Ovary (tissue), 9 donors: ENCODE results near the gene PMP22. TPM values are rescaled to one million over a fixed set of nuclear protein-coding genes. Genes with fewer than 3 reads are reported as not detected.

ENCODE experiments used
- DNase-seq, 5 donors: peaks; one replicate each; pipeline ENCODE4 v3.0.0-alpha.2; 2019 to 2020
- H3K27ac ChIP-seq, 2 donors: fragments of 200-600 bp; one replicate each; pipeline versions ENCODE4 v1.5.1 to v1.8.0; 2019 to 2022
- H3K27me3 ChIP-seq: fragments of 200-600 bp; one replicate; pipeline ENCODE4 v1.8.0; 2022
- H3K36me3 ChIP-seq: fragments of 200-600 bp; sonication (generic); one replicate; pipeline ENCODE4 v1.5.1; 2019
- H3K4me1 ChIP-seq: one replicate; pipeline ENCODE4 v1.8.1; 2013; ENCODE audit warnings: mild to moderate bottlenecking, moderate library complexity; ENCODE audit not compliant: insufficient read depth
- H3K4me3 ChIP-seq: fragments of 200-600 bp; sonication (generic); one replicate; pipeline ENCODE4 v1.5.1; 2017
- H3K9me3 ChIP-seq, 2 donors: fragments of 200-600 bp in 1 of 2; sonication (generic) in 1 of 2; one replicate each; pipeline versions ENCODE4 v1.5.1 to v1.8.1; 2013 to 2019; ENCODE audit warnings: mild to moderate bottlenecking in 1 of 2, moderate library complexity in 1 of 2
- EP300 ChIP-seq: sonication (generic); formaldehyde crosslinking; IDR thresholded peaks from one replicate; pipeline ENCODE4 v1.6.1; 2017; ENCODE audit warnings: antibody characterized with exemption
- POLR2A ChIP-seq: fragments of 450-650 bp; IDR thresholded peaks from one replicate; pipeline ENCODE4 v1.6.1; 2017; ENCODE audit warnings: antibody characterized with exemption, mild to moderate bottlenecking, moderate library complexity
- WGBS, 3 donors: extraction: QIAGEN DNeasy Blood & Tissue Kit in 1 of 3; methylation state at CpG; one replicate each; pipeline versions ENCODE4 v1.1.5 to v1.1.7; 2013 to 2017; 5-methylcytosine and 5-hydroxymethylcytosine counted together
- intact Hi-C, 4 donors: fragments of 100-400 bp; cut with DNase I; formaldehyde crosslinking; loops; one replicate each; pipeline versions ENCODE4 v1.11.0 to v1.15.1; 2022 to 2023
- polyA plus RNA-seq, 2 donors: library from polyadenylated mRNA; stranded (reverse); fragments of 200-250 nt in 1 of 2; fragments of 350-450 nt in 1 of 2; fragmentation: Illumina TruSeq in 1 of 2; extraction: RNeasy Lipid Tissue Mini Kit (QIAGEN cat#74804) in 1 of 2; gene quantifications; one replicate each; pipeline ENCODE4 v1.2.3, GENCODE V29; 2013 to 2014
- total RNA-seq, 7 donors: library from RNA; depleted of rRNA in 2 of 7; stranded (reverse); fragments of >200 nt in 2 of 7; fragmentation: NEBNext Ultra II Directional in 3 of 7; extraction: Animal tissue kit (Norgen Biotek cat#: 25700) in 3 of 7; gene quantifications; one replicate each; pipeline versions ENCODE4 v1.1.0 to v1.2.4, GENCODE V29; 2016 to 2023
- TF ChIP-seq, protein P1 (sequence below), 3 donors: fragments of 450-650 bp in 2 of 3; fragments of 200-600 bp in 1 of 3; IDR thresholded peaks; one replicate each; pipeline versions ENCODE4 v1.5.1 to v1.8.0; 2016 to 2022; ENCODE audit warnings: antibody characterized with exemption in 3 of 3, mild to moderate bottlenecking in 1 of 3
- donor health status: DM: no; HTN: no; CAD: no; lungs with moderate emphysema.
- donor health status: DM: no; HTN: no; CAD: no.
- donor health status: Bipolar disorder and iron deficiency.
- donor health status: DM: yes; HTN: yes; CAD: no.
- donor health status: DM: no; HTN: no; CAD: no.
- donor health status: DM: yes; HTN: yes; CAD: no.

Gene PMP22
- total and polyA plus RNA-seq, 9 donors, result 48.3 to 251 (median 112) TPM

DNA sequence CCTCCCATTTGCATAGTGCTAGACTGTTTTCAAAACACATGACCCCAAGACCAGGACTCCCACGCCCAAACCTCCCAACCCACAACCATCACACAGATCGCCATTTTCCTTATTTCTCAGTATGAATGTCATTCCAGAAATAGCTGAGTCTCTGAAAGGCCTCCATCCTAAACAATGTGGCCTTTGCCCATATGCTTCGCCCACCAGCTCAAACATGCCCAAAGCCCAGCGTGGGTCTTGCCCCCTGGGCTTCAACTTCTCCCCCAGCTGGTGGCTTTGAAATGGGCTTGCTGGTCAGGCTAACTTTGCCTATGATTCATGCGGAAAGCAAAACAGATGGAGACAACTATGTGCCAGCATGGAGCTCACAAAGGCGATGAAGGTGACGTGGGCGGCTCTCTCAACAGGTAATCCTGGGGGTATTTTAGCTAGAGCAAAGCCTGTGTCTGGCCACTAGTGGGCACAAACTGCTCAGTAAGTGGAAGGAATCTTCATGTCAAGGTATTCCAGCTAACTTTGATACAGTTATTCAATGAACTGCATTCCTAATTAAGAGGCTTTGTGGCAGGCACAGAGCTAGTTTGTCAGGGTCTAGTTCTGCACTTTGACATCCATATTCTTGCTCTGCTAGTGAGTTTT is 17.1 kb downstream of the PMP22 start:
- no peaks in the 10 kb centered on the region for H3K9me3 ChIP-seq
- intact Hi-C loops, result no loop called here
- H3K27ac ChIP-seq, result peak overlapping the region in 1 of 2 donors; percentile 40
- no peak for TF ChIP-seq POLR2A
- no peak for TF ChIP-seq EP300
- peaks cover 10% of the 10 kb centered on the region for H3K4me1 ChIP-seq
- DNase-seq, result no peak
- 69 to 81% (median 71%) methylated on average over 8 of the region's 8 CpGs for WGBS, 3 donors
- H3K36me3 ChIP-seq, result no peaks in the 10 kb centered on the region
- no peak overlapping the region for H3K4me3 ChIP-seq
- H3K27me3 ChIP-seq, result no peaks in the 10 kb centered on the region

DNA sequence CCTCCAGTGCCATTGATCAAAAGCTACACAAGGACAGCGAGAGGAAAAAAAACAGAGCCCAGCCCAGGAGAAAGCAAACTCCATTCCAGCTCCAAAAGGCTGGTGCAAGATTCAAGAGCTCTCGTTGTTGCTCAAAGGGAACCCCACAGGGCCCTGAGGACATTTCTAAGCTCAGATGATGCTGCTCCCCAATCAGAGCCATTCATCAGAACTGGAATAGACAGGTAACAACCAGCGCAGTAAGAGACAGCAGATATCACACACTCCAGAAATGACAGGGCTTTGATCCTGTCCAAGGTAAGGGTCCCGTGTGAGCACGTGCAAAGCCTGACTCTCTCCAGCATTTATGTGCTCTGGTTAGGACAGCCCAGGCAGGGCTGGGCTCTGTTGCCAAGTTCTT is 20.1 kb downstream of the PMP22 start:
- intact Hi-C loops, result no loop called here
- DNase-seq, result no peak

DNA sequence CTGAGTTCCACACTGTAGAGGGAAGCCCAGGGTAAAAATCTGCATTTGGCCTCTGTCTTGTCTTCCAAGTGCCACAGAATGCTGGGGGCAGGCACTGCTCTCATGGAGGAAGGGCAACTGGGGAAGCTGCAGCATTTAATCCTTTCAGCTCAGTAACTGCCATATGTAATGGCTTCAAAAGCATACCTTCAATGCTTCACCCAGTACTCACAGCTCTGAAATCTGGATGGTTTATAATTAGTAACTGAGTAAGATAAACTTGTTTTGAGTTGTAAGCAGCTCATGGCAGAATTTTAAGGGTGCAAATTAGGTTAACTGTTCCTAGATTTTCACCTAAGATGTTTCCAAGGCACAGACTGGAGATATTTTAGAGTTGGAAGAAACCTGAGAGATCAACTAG is 24.5 kb downstream of the PMP22 start:
- no peaks in the 10 kb centered on the region for H3K9me3 ChIP-seq
- no peaks in the 10 kb centered on the region for H3K27me3 ChIP-seq
- H3K27ac ChIP-seq, result no peak overlapping the region
- TF ChIP-seq, protein P1, sequence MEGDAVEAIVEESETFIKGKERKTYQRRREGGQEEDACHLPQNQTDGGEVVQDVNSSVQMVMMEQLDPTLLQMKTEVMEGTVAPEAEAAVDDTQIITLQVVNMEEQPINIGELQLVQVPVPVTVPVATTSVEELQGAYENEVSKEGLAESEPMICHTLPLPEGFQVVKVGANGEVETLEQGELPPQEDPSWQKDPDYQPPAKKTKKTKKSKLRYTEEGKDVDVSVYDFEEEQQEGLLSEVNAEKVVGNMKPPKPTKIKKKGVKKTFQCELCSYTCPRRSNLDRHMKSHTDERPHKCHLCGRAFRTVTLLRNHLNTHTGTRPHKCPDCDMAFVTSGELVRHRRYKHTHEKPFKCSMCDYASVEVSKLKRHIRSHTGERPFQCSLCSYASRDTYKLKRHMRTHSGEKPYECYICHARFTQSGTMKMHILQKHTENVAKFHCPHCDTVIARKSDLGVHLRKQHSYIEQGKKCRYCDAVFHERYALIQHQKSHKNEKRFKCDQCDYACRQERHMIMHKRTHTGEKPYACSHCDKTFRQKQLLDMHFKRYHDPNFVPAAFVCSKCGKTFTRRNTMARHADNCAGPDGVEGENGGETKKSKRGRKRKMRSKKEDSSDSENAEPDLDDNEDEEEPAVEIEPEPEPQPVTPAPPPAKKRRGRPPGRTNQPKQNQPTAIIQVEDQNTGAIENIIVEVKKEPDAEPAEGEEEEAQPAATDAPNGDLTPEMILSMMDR (IDR thresholded peaks at IDR 0.05), result no peak
- TF ChIP-seq POLR2A (no peak), EP300 (no peak)
- peaks cover 2% of the 10 kb centered on the region for H3K4me1 ChIP-seq
- no peak overlapping the region for H3K4me3 ChIP-seq
- no peak for DNase-seq
- H3K36me3 ChIP-seq, result no peaks in the 10 kb centered on the region
- intact Hi-C loops, result no loop called here

More for the DNA sequence above, 20.1 kb downstream of the PMP22 start:
- WGBS, 3 donors, result 67 to 78% (median 75%) methylated on average over 5 of the region's 5 CpGs
- Histone ChIP-seq H3K9me3 (no peaks in the 10 kb centered on the region), H3K4me1 (peaks cover 9% of the 10 kb centered on the region), H3K4me3 (no peak overlapping the region), H3K27ac (no peak overlapping the region), H3K36me3 (no peaks in the 10 kb centered on the region), H3K27me3 (no peaks in the 10 kb centered on the region)
- TF ChIP-seq POLR2A (no peak), EP300 (no peak)
- TF ChIP-seq, protein P1 (IDR thresholded peaks at IDR 0.05), result no peak

DNA sequence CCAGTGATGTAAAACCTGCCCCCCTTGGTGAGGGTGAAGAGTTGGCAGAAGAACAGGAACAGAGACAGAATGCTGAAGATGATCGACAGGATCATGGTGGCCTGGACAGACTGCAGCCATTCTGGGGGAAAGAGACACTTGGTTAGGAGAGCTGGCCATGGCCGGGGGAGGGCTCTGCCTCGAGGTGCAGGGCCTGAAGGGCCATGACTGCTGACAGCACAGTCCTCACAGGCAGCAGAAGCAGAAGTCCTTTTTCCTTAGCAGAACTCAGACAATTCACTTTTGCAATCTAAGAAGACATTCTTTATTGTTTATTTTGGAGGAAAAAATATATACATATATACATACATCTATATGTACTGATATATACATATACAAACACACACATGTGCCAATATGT is 25.6 kb downstream of the PMP22 start:
- Histone ChIP-seq H3K27ac (no peak overlapping the region), H3K4me1 (peaks cover 2% of the 10 kb centered on the region), H3K4me3 (no peak overlapping the region), H3K27me3 (no peaks in the 10 kb centered on the region), H3K9me3 (no peaks in the 10 kb centered on the region), H3K36me3 (no peaks in the 10 kb centered on the region)
- TF ChIP-seq EP300 (no peak), POLR2A (no peak)
- TF ChIP-seq, protein P1 (IDR thresholded peaks at IDR 0.05), result no peak
- 85 to 97% (median 88%) methylated on average over 3 of the region's 3 CpGs for WGBS, 3 donors
- intact Hi-C loops, result no loop called here
- no peak for DNase-seq

DNA sequence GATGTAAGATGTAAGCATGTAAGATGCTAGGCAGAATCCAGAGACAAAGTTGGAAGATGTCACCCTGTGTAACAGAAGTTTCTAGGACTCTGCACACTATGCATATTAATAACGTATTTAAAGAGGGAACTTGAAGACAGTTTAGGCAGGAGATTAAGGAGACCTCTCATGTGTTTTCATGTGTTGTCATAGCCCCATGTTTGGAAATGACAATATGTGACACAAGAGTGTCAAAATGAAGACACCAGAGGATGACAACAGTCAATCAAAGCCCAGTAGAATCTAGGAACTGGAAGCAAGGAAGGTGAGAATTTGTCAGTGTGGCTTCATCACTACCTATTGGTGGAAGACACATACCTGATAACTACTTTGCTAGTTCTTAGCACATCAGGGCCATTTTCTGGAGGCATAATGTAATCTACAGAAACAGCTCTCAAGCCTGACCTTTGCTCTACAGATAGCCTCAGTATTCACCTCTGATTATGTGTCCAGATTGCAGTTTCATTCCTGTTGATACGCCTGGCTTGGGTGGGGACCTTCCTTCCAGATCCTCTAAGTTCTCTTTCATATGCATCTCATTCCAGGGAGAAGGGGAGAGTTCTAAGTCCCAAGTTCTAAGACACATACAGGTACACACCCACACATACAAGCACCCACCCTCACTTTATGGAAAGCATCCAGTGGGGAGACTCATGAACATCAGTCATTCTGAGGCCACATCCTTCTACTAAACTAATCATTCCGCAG is 26.3 kb downstream of the PMP22 start:
- DNase-seq, result no peak
- no peaks in the 10 kb centered on the region for H3K36me3 ChIP-seq
- peaks cover 2% of the 10 kb centered on the region for H3K4me1 ChIP-seq

More for the DNA sequence above, 26.3 kb downstream of the PMP22 start:
- Histone ChIP-seq H3K9me3 (no peaks in the 10 kb centered on the region), H3K27ac (no peak overlapping the region), H3K4me3 (no peak overlapping the region), H3K27me3 (no peaks in the 10 kb centered on the region)
- TF ChIP-seq, protein P1 (IDR thresholded peaks at IDR 0.05), result no peak
- TF ChIP-seq EP300, result no peak
- no peak for TF ChIP-seq POLR2A
- 91 to 96% (median 95%) methylated on average over 3 of the region's 3 CpGs for WGBS, 3 donors
- intact Hi-C loops, result no loop called here
